ENCODE measurements around the gene FAM107B. TPM values are rescaled to one million over a fixed set of nuclear protein-coding genes. Genes with fewer than 3 reads are reported as not detected.

The FAM107B gene
- total and polyA plus RNA-seq, 11 donors, result 1.9 to 27.6 (median 4.9) TPM

DNA sequence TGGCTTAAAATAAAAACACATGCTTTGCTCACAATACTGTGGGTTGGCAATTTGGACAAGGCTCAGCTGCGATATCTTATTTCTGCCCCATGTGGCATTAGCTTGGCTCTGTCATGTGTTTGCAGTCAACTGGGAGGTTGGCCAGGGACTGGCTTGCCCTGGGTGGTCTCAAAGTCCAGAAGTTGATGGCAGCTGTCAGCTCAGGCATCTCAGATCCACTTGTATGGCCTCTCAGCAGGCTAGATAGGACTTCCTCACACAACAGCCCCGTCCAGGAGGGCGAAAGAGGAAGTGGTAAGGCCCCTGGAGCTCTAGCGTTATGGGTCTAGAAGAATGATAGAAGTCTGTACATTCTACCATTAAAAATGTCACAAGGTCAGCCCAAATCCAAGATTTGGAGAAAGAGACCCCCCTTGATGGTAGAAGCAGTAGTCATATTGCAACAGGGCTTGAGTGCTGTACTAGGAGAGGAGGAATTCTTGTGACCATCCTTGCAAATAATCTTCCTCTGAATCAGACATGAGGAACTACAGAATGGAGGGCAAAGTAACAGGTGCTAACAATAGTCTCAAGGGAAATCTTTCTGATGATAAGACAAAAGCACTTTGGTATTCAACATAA, 166.2 kb downstream of the FAM107B start:
- H3K4me1 ChIP-seq, result peaks cover 0 to 36% (median 5%) of the 10 kb centered on the region in 12 donors
- no peak for TF ChIP-seq POLR2A (IDR thresholded peaks at IDR 0.05)
- TF ChIP-seq, protein P1, sequence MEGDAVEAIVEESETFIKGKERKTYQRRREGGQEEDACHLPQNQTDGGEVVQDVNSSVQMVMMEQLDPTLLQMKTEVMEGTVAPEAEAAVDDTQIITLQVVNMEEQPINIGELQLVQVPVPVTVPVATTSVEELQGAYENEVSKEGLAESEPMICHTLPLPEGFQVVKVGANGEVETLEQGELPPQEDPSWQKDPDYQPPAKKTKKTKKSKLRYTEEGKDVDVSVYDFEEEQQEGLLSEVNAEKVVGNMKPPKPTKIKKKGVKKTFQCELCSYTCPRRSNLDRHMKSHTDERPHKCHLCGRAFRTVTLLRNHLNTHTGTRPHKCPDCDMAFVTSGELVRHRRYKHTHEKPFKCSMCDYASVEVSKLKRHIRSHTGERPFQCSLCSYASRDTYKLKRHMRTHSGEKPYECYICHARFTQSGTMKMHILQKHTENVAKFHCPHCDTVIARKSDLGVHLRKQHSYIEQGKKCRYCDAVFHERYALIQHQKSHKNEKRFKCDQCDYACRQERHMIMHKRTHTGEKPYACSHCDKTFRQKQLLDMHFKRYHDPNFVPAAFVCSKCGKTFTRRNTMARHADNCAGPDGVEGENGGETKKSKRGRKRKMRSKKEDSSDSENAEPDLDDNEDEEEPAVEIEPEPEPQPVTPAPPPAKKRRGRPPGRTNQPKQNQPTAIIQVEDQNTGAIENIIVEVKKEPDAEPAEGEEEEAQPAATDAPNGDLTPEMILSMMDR (IDR thresholded peaks at IDR 0.05), result no peak
- intact Hi-C loops (cut with DNase I), result loop anchor here in 3 of 10 donors (10.0 kb wide), 3 partner anchors 216 to 486 kb away; partner anchors contain the start of genes CDNF (in 1 of the 3), HSPA14 (in 1 of the 3), MSANTD7 (in 1 of the 3) and RPP38 (in 1 of the 3)
- peak overlapping the region in 1 of 12 donors; percentile 38 for H3K27ac ChIP-seq
- H3K4me3 ChIP-seq, result no peak overlapping the region
- H3K36me3 ChIP-seq, result no peaks in the 10 kb centered on the region
- H3K27me3 ChIP-seq, result no peaks in the 10 kb centered on the region
- H3K9me3 ChIP-seq, result no peaks in the 10 kb centered on the region
- WGBS, 4 donors, result 57 to 83% (median 79%) methylated on average over 4 of the region's 4 CpGs
- DNase-seq (peak in 1 of 5 donors; percentile 44), ATAC-seq (peak in 1 of 4 donors; percentile 23)

DNA sequence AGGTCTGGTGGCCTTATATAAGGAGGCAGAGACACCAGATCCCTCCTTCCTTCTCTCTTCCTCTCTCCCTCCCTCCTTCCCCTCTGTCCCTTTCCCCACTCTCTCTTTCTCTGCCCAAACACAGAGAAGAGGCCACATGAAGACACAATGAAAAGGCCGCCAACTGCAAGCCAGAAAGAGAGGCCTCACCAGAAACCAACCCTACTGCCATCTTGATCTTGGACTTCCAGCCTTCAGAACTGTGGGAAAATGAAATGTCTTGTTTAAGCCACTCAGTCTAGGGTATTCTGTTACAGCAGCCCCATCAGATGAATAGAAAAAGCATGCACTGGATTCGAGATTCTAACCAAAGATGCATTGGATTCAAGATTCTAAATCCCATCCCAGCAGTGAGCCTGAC, 168.1 kb downstream of the FAM107B start:
- Histone ChIP-seq H3K4me1 (peaks cover 0 to 46% (median 13%) of the 10 kb centered on the region in 12 donors), H3K27me3 (no peaks in the 10 kb centered on the region), H3K9me3 (no peaks in the 10 kb centered on the region), H3K27ac (no peak overlapping the region), H3K4me3 (no peak overlapping the region), H3K36me3 (no peaks in the 10 kb centered on the region)
- ATAC-seq (no peak), DNase-seq (no peak)
- intact Hi-C loops (cut with DNase I), result loop anchor here in 3 of 10 donors (10.0 kb wide), 3 partner anchors 218 to 488 kb away; partner anchors contain the start of genes CDNF (in 1 of the 3), HSPA14 (in 1 of the 3), MSANTD7 (in 1 of the 3) and RPP38 (in 1 of the 3)
- 97 to 98% (median 97%) methylated on average over 2 of the region's 2 CpGs for WGBS, 4 donors
- TF ChIP-seq POLR2A (IDR thresholded peaks at IDR 0.05), result no peak
- TF ChIP-seq, protein P1 (IDR thresholded peaks at IDR 0.05), result no peak

DNA sequence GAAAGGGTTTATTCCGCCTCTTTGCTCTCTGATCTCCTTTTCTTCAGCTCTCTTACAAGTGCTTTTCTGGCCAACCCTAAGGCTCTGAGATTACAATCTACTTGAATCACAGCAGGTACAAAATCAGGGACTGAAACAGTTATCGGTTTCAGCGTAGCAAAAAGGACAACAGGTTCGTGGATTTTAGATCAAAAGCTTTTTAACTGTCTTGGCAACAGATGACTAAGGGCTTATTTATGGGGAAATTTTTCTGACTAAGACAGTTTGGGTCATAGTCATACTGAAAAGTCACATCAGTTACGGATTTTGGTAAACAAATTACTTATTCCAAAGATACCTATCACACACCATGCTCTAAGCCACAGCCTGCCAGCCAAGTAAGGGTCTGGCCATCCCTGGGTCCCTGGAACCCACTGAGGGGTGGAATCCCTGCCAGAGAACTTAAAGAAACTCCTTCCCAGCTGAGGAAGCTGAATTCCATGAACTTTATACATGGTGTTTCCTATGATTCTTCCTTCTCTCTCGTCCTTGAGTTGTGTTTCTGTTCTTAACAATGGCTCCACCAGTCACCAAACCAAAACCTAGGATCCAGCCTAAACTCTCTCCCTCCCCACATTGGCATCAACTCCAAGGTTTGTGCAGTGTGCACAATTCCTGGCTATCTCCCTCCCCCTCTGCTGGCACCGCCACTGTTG, 169.3 kb downstream of the FAM107B start:
- DNase-seq (no peak), ATAC-seq (no peak)
- Histone ChIP-seq H3K27ac (peak overlapping the region in 6 of 12 donors; percentile 37 to 83 (median 70)), H3K36me3 (peaks cover 0 to 8% (median 0%) of the 10 kb centered on the region in 9 donors), H3K9me3 (no peaks in the 10 kb centered on the region), H3K4me1 (peaks cover 0 to 50% (median 14%) of the 10 kb centered on the region in 12 donors), H3K4me3 (peak overlapping the region in 9 of 12 donors; percentile 50 to 78 (median 74)), H3K27me3 (no peaks in the 10 kb centered on the region)
- intact Hi-C loops (cut with DNase I), result loop anchor here in 3 of 10 donors (10.0 kb wide), 3 partner anchors 219 to 489 kb away; partner anchors contain the start of genes CDNF (in 1 of the 3), HSPA14 (in 1 of the 3), MSANTD7 (in 1 of the 3) and RPP38 (in 1 of the 3)
- WGBS, 4 donors, result 76 to 81% (median 78%) methylated on average over 7 of the region's 7 CpGs
- TF ChIP-seq POLR2A (IDR thresholded peaks at IDR 0.05), result no peak
- TF ChIP-seq, protein P1 (IDR thresholded peaks at IDR 0.05), result no peak

All from heart left ventricle (tissue), 16 donors.